GM19328 (cell line): Measurements from ENCODE around the gene TBXA2R.
"Not testable (repeated sequence)": the region's sequence is repeated elsewhere in the genome, so short reads cannot be mapped to it uniquely, and the experiment has no call there.

Source experiments
- ATAC-seq: cut with Tn5 transposase; IDR thresholded peaks from one replicate; pipeline ENCODE4 v1.9.1; 2021; ENCODE audit warnings: mild to moderate bottlenecking, moderate library complexity; ENCODE audit not compliant: unreplicated experiment

The TBXA2R gene

GRCh38 chr19:3606690-3607289, at the start of gene TBXA2R:
TSS of gene TBXA2R (minus strand) at chr19:3606875. CDS start at chr19:3600634, 6,241 bp downstream.
- ATAC-seq, result no peak

GRCh38 chr19:3656073-3656746, 49.5 kb upstream of the TBXA2R start:
- no peak for ATAC-seq

- no peak for ATAC-seq
Observed at GRCh38 chr19:3655402-3656072, 48.9 kb upstream of the TBXA2R start.

GRCh38 chr19:3653865-3654513, 47.3 kb upstream of the TBXA2R start:
- no peak for ATAC-seq

GRCh38 chr19:3653081-3653795, 46.6 kb upstream of the TBXA2R start:
- ATAC-seq, result no peak

- no peak for ATAC-seq
Observed at GRCh38 chr19:3652422-3652821, 45.7 kb upstream of the TBXA2R start.

GRCh38 chr19:3651684-3652083, 45.0 kb upstream of the TBXA2R start:
- ATAC-seq, result no peak

GRCh38 chr19:3649888-3650287, 43.2 kb upstream of the TBXA2R start:
- no peak for ATAC-seq

DNA sequence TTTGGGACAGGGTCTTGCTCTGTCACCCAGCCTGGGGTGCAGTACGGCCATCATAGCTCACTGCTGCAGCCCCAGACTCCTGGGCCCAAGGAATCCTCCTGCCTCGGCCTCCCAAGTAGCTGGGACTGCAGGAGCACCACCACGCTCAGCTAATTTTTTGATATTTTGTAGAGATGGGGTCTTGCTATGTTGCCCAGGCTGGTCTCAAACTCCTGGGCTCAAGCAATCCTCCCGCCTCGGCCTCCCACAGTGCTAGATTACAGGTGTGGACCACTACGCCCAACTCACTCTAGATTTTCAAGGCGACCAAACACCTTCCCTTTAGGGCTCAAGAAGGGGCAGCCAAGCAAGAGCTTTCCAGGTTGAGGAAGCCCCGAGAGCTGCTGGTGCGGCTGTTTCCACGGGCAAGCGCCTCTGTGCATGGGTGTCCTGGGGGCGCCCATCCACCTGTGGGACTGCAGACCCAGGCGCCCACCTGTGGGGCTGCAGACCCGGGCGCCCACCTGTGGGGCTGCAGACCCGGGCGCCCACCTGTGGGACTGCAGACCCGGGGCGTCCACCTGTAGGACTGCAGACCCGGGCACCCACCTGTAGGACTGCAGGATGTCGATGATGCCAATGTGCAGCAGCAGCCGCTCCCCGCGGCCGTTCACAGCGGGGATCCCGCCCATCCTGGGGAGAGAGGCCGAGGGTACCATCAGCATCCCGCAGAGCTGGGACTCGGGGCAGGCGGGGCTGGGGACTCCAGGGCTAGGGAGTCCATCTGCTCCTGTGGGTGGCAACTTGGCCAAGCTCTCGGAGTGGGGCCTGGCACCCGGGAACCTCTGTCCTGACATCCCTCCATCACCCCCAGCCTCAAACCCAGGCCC, 41.6 kb upstream of the TBXA2R start:
- ATAC-seq, result no peak

DNA sequence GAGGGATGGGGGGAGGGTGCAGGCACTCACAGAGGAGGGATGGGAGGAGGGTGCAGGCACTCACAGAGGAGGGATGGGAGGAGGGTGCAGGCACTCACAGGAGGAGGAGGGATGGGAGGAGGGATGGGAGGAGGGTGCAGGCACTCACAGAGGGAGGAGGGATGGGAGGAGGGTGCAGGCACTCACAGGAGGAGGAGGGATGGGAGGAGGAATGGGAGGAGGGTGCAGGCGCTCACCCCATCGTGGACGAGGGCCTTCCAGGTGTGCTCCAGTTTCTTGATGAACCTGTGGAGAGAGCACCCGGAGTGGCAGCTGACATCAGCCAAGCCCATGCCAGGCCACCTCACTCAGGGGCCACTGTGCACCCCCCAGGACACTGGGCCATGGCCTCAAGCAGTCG, 40.4 kb upstream of the TBXA2R start:
- not testable (repeated sequence) for ATAC-seq

- no peak for ATAC-seq
Observed at GRCh38 chr19:3646336-3647092, 39.8 kb upstream of the TBXA2R start.

DNA sequence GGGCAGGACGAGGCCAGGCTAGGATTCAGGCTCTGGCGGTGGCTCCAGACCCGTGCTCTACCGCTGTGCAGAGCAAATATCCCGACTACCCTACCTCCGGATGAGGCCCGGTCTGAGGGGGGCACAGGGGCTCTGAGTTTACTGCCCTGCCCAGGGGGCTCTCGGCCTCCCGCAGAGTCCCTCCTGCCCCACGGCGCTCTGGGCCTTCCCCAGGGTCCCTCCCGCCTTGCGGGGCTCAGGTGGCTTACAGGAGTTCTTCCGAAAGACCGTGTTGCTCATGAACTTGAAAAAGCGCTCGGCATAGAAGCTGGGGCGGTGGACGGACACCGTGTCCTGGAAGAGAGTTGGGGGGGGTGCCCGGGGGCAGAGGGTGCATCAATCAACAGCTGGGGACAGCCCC, 39.1 kb upstream of the TBXA2R start:
- no peak for ATAC-seq

- ATAC-seq, result no peak
Observed at GRCh38 chr19:3645067-3645396, 38.4 kb upstream of the TBXA2R start.

DNA sequence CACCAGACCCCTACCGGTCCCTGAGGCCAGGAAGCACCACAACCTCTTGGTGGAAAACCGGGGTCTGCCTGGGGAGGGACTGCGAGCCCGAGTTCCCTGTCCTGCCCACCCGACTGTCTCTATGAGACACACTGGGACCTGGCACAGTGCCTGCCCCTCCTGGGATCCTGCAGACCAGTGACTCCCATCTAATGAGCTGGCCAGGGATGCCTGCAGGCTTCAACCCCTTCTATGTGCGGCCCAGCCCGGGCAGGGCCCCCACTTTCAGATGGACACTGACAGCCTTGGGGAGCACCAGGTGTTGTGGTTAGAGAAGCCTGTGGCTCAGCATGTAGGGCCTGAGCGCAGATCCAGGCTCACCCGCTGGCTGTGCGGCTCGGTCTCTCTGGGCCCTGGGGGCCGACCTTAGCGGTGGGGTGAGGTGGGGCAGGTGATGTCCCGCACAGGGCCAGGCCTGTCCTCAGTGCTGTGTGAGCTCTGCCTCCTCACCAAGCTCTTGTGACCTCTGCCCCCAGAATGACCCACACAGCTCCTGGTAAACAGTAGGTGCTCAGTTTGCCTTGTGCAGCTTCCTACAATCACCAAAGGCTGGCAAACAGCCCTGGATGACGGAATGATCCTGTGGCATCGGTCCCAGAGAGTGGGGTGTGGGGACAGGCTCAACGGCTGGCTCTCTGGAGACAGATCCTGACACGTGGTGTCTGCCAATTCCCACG, 37.8 kb upstream of the TBXA2R start:
- ATAC-seq, result no peak

DNA sequence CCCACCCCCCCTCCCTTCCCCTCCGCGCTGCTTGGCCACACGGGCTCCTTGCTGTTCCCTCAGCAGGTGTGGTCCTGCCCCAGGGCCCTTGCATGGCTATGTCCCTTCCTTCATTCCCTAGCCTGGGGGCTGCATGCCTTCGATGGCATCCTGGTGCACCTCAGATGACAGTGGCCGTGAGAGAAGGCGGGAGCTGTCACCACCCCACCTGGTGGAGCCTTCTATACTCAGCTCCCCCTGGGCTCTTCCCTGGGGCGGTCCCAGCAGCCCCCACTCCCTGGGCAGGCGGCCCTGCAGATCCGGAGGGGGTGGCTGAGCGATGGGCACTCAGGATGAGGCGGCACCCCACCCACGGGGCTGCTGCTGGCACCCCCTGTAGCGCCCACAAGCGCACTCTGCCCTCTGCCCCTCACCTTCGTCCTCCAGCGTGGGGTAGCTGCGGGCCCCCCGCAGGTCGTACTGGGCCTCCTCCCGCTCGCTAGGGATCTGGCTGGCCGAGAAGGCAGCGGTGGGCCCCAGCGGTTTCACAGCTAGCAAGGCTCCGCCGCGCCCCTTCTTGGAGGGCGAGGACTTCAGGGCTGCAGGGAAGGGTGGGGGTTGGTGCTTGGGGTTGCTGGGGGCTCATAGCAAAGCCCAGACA, 37.1 kb upstream of the TBXA2R start:
- ATAC-seq, result no peak

GRCh38 chr19:3642987-3643673, 36.5 kb upstream of the TBXA2R start:
- ATAC-seq, result no peak

DNA sequence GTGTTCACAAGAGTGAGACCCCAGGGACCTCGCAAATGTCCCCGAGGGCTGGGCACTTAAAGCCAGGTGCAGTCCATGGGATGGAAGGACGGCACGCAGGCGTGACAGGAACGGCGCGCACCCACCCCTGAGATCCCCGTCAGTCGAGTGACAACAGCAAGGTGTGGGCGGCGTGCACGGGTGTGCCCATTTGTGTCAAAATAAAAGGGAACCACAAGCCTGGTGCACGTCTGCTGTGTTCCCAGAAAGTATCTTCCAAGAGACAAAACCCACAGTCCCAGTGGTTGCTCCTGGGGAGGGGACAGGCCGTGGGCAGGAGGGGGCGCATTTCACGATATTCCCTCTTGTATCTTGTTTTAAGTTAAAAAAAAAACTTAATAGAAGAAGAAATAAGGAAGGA, 35.6 kb upstream of the TBXA2R start:
- no peak for ATAC-seq
